B cell (primary cell): ENCODE measurements around the gene COPB1. TPM values are rescaled to one million over a fixed set of nuclear protein-coding genes. Genes with fewer than 3 reads are reported as not detected.

Source experiments
- ATAC-seq: fragments of 200-7000 bp; cut with Tn5 transposase; one replicate; pipeline ENCODE4 v1.10.0; 2021; ENCODE audit warnings: low read depth, mild to moderate bottlenecking, moderate number of reproducible peaks, moderate library complexity
- CTCF ChIA-PET: fragments of 350-600 bp; sonication (Branson Sonifier 250); formaldehyde crosslinking; loops from one replicate; lab custom pipeline; 2021; ENCODE audit warnings: antibody characterized with exemption, inconsistent platforms; lab: Charles Lee
- POLR2A ChIA-PET: fragments of 350-600 bp; sonication (Branson Sonifier 250); formaldehyde crosslinking; loops from one replicate; lab custom pipeline; 2021; ENCODE audit warnings: antibody characterized with exemption; lab: Charles Lee
- DNase-seq: peaks from one replicate; pipeline ENCODE4 v3.0.0; 2013
- H2AFZ ChIP-seq: 2 replicates; pipeline ENCODE4 v1.6.1; 2012; ENCODE audit warnings: mild to moderate bottlenecking, low read depth, low read length; ENCODE audit not compliant: insufficient read depth, poor library complexity, severe bottlenecking
- H3K27ac ChIP-seq, 2 donors: 1 replicate in 1 of 2; 2 replicates in 1 of 2; pipeline ENCODE4 v1.5.1; 2012 to 2013; ENCODE audit warnings: low read length in 2 of 2, mild to moderate bottlenecking in 2 of 2, moderate library complexity in 1 of 2
- H3K27me3 ChIP-seq, 4 experiments: fragments of 200-600 bp in 1 of 4; sonication (generic) in 1 of 4; replicated peaks in 1 of 4; 1 replicate in 2 of 4; 2 replicates in 2 of 4; pipeline versions ENCODE4 v1.6.1 to v1.7.0; 2013 to 2016; ENCODE audit warnings: low read length in 3 of 4, mild to moderate bottlenecking in 2 of 4, mixed read lengths in 1 of 4, moderate library complexity in 1 of 4; ENCODE audit not compliant: insufficient read depth in 4 of 4, control insufficient read depth in 3 of 4; ENCODE audit errors: control extremely low read depth in 1 of 4
- H3K36me3 ChIP-seq, 2 experiments: replicated peaks in 1 of 2; 1 replicate in 1 of 2; 2 replicates in 1 of 2; pipeline versions ENCODE4 v1.6.1 to v1.7.1; 2013; ENCODE audit warnings: low read length in 1 of 2; ENCODE audit not compliant: insufficient read depth in 2 of 2, control insufficient read depth in 1 of 2; ENCODE audit errors: control extremely low read depth in 1 of 2, extremely low read depth in 1 of 2
- H3K4me1 ChIP-seq, 2 donors: fragments of 200-600 bp in 1 of 2; sonication (generic) in 1 of 2; 1 replicate in 1 of 2; 2 replicates in 1 of 2; pipeline versions ENCODE4 v1.5.1 to v1.6.1; 2013 to 2017; ENCODE audit warnings: low read length in 2 of 2; ENCODE audit not compliant: control insufficient read depth in 2 of 2, insufficient read depth in 2 of 2
- H3K4me2 ChIP-seq: replicated peaks from 2 replicates; pipeline ENCODE3; 2012; ENCODE audit warnings: mild to moderate bottlenecking, low read depth, low read length; ENCODE audit not compliant: poor library complexity, severe bottlenecking
- H3K4me3 ChIP-seq, 5 experiments: fragments of 200-600 bp in 1 of 5; sonication (generic) in 1 of 5; 1 replicate in 3 of 5; 2 replicates in 2 of 5; pipeline versions ENCODE4 v1.5.1 to v1.7.0; 2011 to 2016; ENCODE audit warnings: low read length in 4 of 5, mild to moderate bottlenecking in 4 of 5, low read depth in 2 of 5, control low read depth in 1 of 5, moderate library complexity in 1 of 5; ENCODE audit not compliant: insufficient read depth in 1 of 5; ENCODE audit errors: control extremely low read depth in 1 of 5, extremely low read depth in 1 of 5
- H3K79me2 ChIP-seq: fragments of 200-600 bp; sonication (generic); one replicate; pipeline ENCODE4 v1.6.0; 2016; ENCODE audit warnings: low read length; ENCODE audit not compliant: control insufficient read depth, insufficient read depth
- H3K9ac ChIP-seq: fragments of 200-600 bp; sonication (generic); 2 replicates; pipeline ENCODE4 v1.6.1; 2017; ENCODE audit warnings: mild to moderate bottlenecking, low read length, moderate library complexity
- H3K9me3 ChIP-seq, 3 donors: one replicate each; pipeline versions ENCODE4 v1.6.1 to v1.7.1; 2013; ENCODE audit warnings: low read length in 2 of 3; ENCODE audit not compliant: control insufficient read depth in 2 of 3, insufficient read depth in 1 of 3; ENCODE audit errors: control extremely low read depth in 1 of 3
- H4K20me1 ChIP-seq: 2 replicates; pipeline ENCODE4 v1.6.0; 2012; ENCODE audit warnings: mild to moderate bottlenecking, low read length; ENCODE audit not compliant: insufficient read depth, control insufficient read depth, poor library complexity, severe bottlenecking
- H3K27ac Mint-ChIP-seq: one replicate; pipeline ENCODE4 v1.8.0; 2021; ENCODE audit warnings: mixed read lengths
- H3K27me3 Mint-ChIP-seq: one replicate; pipeline ENCODE4 v1.8.0; 2021; ENCODE audit warnings: mixed read lengths
- H3K4me1 Mint-ChIP-seq: one replicate; pipeline ENCODE4 v1.8.0; 2021; ENCODE audit warnings: mixed read lengths
- H3K4me3 Mint-ChIP-seq: one replicate; pipeline ENCODE4 v1.8.0; 2021; ENCODE audit warnings: mixed read lengths
- H3K9me3 Mint-ChIP-seq: one replicate; pipeline ENCODE4 v1.8.0; 2022; ENCODE audit warnings: mixed read lengths; ENCODE audit not compliant: insufficient read depth
- CTCF ChIP-seq: fragments of 200-600 bp; IDR thresholded peaks from one replicate; pipeline ENCODE4 v1.8.0; 2022; ENCODE audit warnings: antibody characterized with exemption, mild to moderate bottlenecking
- EZH2 ChIP-seq: IDR thresholded peaks from 2 replicates; pipeline ENCODE4 v1.6.1; 2012; ENCODE audit warnings: borderline replicate concordance, low read depth, mild to moderate bottlenecking, moderate library complexity, low read length; ENCODE audit not compliant: insufficient read depth, poor library complexity, severe bottlenecking
- WGBS: methylation state at CpG from one replicate; pipeline ENCODE4 v1.1.5; 2013; ENCODE audit warnings: missing lambda C conversion rate; ENCODE audit not compliant: insufficient coverage; 5-methylcytosine and 5-hydroxymethylcytosine counted together
- intact Hi-C: fragments of 100-400 bp; cut with micrococcal nuclease; formaldehyde crosslinking; loops from one replicate; pipeline ENCODE4 v1.10.0; 2022
- polyA plus RNA-seq: library from polyadenylated mRNA; depleted of rRNA; stranded (reverse); fragments of >200 nt; gene quantifications from 2 replicates; pipeline ENCODE4 v1.2.3, GENCODE V29; 2012
- total RNA-seq, 2 donors: library from RNA; stranded (reverse); fragments of 120-200 nt in 1 of 2; gene quantifications; 1 replicate in 1 of 2; 2 replicates in 1 of 2; pipeline versions ENCODE4 v1.2.3 to v1.2.4, GENCODE V29; 2013 to 2022

COPB1 gene
- total and polyA plus RNA-seq, 2 donors (not counting 1 experiment from before 2014, with no cell fraction given) = 32.0 to 80.2 TPM

GRCh38 chr11:14529321-14529720, 29.7 kb upstream of the COPB1 start:
- H3K4me1 ChIP-seq = no peaks in the 10 kb centered on the region
- Mint-ChIP-seq H3K27me3 (no peaks in the 10 kb centered on the region), H3K4me3 (no peak overlapping the region), H3K27ac (no peak overlapping the region), H3K9me3 (no peaks in the 10 kb centered on the region), H3K4me1 (no peaks in the 10 kb centered on the region)
- H3K79me2 ChIP-seq = no peaks in the 10 kb centered on the region
- no peak for DNase-seq
- no peaks in the 10 kb centered on the region for H3K36me3 ChIP-seq
- TF ChIP-seq EZH2 (no peak), CTCF (no peak)
- ATAC-seq = no peak
- H3K27me3 ChIP-seq = no peaks in the 10 kb centered on the region
- POLR2A ChIA-PET = interaction anchor here (0.6 kb wide), 1 partner anchor 361 kb away, joined by 4 read pairs; no protein-coding TSS in a partner anchor
- CTCF ChIA-PET = interaction anchor here (6.4 kb wide), 1 partner anchor 377 kb away, joined by 76 read pairs; no protein-coding TSS in a partner anchor
- intact Hi-C loops = loop anchor here (10.0 kb wide), 1 partner anchor 1065 kb away; the partner anchor contains the start of gene BTBD10
- no peaks in the 10 kb centered on the region for H4K20me1 ChIP-seq
- no peak overlapping the region for H3K9ac ChIP-seq
- H2AFZ ChIP-seq = no peak overlapping the region
- no peak overlapping the region for H3K27ac ChIP-seq
- WGBS = 50% methylated on average over 1 of the region's 3 CpGs
- H3K9me3 ChIP-seq = peaks cover 0 to 4% (median 0%) of the 10 kb centered on the region in 3 donors
- no peak overlapping the region for H3K4me2 ChIP-seq
- H3K4me3 ChIP-seq = no peak overlapping the region

DNA sequence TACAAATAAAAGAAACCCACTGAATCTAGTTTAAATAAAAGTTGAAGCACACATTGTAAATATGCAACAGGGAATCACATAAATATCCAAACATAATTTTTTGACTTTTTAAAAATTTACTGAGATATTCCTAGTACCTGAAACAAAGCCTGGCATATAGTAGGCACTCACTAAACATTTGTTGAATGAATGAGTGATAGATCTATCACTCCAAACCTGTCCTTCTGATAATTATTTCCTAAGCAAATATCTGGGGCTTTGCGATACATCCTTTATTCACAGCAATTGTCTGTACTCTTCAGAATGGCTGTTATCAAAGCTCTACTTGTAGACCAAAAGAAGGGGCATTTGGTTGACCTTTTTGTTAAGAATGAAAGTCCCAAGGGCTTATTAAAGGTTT, 23.2 kb upstream of the COPB1 start:
- H3K4me3 ChIP-seq = no peak overlapping the region
- H3K79me2 ChIP-seq = peaks cover 27% of the 10 kb centered on the region
- ChIA-PET POLR2A (no interaction called here), CTCF (interaction anchor here (1.6 kb wide), 1 partner anchor 385 kb away, joined by 11 read pairs; no protein-coding TSS in a partner anchor)
- Mint-ChIP-seq H3K9me3 (no peaks in the 10 kb centered on the region), H3K27ac (no peak overlapping the region), H3K4me3 (no peak overlapping the region), H3K4me1 (peaks cover 21% of the 10 kb centered on the region), H3K27me3 (no peaks in the 10 kb centered on the region)
- DNase-seq (no peak), ATAC-seq (no peak)
- TF ChIP-seq CTCF = no peak
- no peak for TF ChIP-seq EZH2
- no peaks in the 10 kb centered on the region for H3K9me3 ChIP-seq
- no CpG with 5 or more reads among the region's 1 CpG for WGBS
- no peak overlapping the region for H2AFZ ChIP-seq
- H3K36me3 ChIP-seq = peaks cover 0 to 3% of the 10 kb centered on the region in 2 experiments
- H4K20me1 ChIP-seq = no peaks in the 10 kb centered on the region
- intact Hi-C loops = loop anchor here (5.0 to 10.0 kb wide), 3 partner anchors 54 to 1058 kb away; partner anchors contain the start of genes BTBD10 and RRAS2
- no peaks in the 10 kb centered on the region for H3K27me3 ChIP-seq
- H3K27ac ChIP-seq = no peak overlapping the region
- no peak overlapping the region for H3K9ac ChIP-seq
- no peak overlapping the region for H3K4me2 ChIP-seq
- H3K4me1 ChIP-seq = peaks cover 13 to 18% of the 10 kb centered on the region in 2 donors
